ENCODE measurements around the gene AFAP1L1.

DNA sequence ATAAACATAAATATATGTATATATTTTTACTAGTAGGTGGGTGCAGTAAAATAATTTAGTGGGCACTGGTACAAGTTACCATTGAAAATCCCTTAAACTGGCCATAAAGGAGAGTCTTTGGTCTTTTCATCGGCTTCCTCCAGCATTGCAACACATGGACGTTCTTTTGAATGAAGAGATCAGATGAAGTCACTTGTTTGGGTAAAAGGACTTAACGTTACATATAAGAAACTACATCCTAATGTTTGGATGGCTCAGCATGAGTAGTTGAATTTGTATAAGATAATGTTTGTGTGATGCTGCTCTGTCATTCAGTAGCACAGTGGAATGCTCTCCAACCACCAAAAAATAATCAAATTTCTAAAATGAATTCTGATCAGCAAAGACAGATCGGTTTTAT lies 31.6 kb downstream of the AFAP1L1 start:
- TF ChIP-seq CTCF (IDR thresholded peaks at IDR 0.05) = no peak
- no peak for TF ChIP-seq EZH2 (IDR thresholded peaks at IDR 0.05)

Data from neural progenitor cell (in vitro differentiated cells).